ENCODE results near the gene KMT2A. TPM values are rescaled to one million over a fixed set of nuclear protein-coding genes. Genes with fewer than 3 reads are reported as not detected.

KMT2A gene
- total RNA-seq, 1 experiment from 2014 or later: 33.2 TPM

DNA sequence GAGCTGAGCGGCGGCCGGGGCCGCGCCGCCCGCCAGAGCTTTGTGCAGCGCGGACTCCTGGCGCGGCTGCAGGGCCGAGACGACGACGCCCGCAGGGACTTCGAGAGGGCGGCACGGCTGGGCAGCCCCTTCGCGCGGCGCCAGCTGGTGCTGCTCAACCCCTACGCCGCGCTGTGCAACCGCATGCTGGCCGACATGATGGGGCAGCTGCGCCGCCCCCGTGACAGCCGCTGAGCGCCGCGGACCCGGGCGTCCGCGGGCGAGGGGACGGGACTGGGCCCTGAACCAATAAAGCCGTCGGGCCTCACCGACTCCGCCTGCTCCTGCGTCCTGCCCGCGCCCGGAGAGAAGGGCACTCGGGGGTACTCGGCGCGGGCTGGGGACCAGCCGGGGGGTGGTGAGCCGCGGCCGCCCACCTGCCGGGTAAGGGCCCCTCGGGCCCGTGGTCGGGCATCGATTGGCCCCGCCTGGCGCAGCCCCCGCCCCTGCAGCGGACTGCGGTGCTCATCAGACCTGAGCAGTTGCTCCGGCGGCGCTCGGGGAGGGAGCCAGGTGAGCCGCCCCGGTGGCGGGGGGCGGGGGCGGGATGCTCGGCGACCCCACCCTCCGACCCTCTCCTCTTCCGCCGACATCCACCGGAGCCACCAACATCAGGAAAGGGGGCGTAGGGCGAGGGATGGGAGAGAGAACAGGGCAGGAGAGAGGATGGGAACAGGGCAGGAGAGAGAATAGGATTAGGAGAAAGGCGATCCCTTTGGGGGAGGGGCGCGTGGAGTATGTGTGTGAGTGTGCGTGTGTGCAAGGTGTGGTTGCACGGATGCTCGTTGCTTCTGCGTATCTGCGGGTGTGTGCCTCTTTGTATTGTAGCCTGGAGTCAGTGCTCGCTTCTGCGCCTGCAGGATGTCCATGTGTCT lies 94.6 kb downstream of the KMT2A start, which contains the start of gene TMEM25:
TSS of gene TMEM25 (plus strand) at position 510 of the 914 bp plus-strand sequence. CDS start 610 bp downstream, outside the sequence.
- no peaks in the 10 kb centered on the region for H3K9me3 ChIP-seq (replicated peaks)
- H3K4me3 ChIP-seq: peak within 1 kb of the TSS; percentile 79
- peaks cover 14% of the 10 kb centered on the region for H3K4me1 ChIP-seq
- DNase-seq: peak; percentile 67 to 69
- H3K27ac ChIP-seq: peak within 1 kb of the TSS; percentile 87
- no peaks in the 10 kb centered on the region for H3K27me3 ChIP-seq
- H3K36me3 ChIP-seq: no peaks in the 10 kb centered on the region

DNA sequence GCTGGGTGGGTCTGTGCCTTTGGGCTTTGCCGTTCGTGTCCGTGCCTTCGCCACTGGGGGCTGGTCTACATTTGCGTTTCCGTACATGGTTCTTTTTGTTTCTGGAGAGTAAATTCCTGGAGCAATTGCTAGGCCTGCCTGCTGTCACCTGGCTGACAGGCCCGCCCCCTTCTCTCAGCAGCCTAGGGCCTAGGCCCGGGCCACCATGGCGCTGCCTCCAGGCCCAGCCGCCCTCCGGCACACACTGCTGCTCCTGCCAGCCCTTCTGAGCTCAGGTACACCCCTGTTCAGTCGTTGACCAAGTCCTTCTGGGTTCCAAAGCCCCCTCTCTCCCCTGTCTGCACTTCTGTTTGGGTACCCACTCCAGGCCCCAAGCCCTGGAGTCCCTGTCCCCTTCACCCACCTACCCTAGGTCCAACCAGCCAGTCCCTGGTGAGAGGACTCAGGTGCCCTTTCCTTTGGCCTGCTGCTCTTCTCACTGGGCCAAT lies 95.3 kb downstream of the KMT2A start:
- Histone ChIP-seq H3K4me1 (peaks cover 11% of the 10 kb centered on the region), H3K4me3 (peak overlapping the region; percentile 79), H3K36me3 (no peaks in the 10 kb centered on the region), H3K9me3 (replicated peaks) (no peaks in the 10 kb centered on the region), H3K27me3 (no peaks in the 10 kb centered on the region), H3K27ac (no peak overlapping the region)
- DNase-seq: no peak

DNA sequence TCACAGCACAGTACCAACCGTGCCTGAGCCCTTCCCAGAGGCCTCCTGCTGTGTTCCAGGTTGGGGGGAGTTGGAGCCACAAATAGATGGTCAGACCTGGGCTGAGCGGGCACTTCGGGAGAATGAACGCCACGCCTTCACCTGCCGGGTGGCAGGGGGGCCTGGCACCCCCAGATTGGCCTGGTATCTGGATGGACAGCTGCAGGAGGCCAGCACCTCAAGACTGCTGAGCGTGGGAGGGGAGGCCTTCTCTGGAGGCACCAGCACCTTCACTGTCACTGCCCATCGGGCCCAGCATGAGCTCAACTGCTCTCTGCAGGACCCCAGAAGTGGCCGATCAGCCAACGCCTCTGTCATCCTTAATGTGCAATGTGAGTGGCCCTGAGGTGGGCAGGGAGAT lies 95.8 kb downstream of the KMT2A start:
- H3K4me1 ChIP-seq: peaks cover 11% of the 10 kb centered on the region
- no peaks in the 10 kb centered on the region for H3K9me3 ChIP-seq (replicated peaks)
- no peak overlapping the region for H3K4me3 ChIP-seq
- no peak for DNase-seq
- no peaks in the 10 kb centered on the region for H3K36me3 ChIP-seq
- H3K27me3 ChIP-seq: no peaks in the 10 kb centered on the region
- no peak overlapping the region for H3K27ac ChIP-seq

DNA sequence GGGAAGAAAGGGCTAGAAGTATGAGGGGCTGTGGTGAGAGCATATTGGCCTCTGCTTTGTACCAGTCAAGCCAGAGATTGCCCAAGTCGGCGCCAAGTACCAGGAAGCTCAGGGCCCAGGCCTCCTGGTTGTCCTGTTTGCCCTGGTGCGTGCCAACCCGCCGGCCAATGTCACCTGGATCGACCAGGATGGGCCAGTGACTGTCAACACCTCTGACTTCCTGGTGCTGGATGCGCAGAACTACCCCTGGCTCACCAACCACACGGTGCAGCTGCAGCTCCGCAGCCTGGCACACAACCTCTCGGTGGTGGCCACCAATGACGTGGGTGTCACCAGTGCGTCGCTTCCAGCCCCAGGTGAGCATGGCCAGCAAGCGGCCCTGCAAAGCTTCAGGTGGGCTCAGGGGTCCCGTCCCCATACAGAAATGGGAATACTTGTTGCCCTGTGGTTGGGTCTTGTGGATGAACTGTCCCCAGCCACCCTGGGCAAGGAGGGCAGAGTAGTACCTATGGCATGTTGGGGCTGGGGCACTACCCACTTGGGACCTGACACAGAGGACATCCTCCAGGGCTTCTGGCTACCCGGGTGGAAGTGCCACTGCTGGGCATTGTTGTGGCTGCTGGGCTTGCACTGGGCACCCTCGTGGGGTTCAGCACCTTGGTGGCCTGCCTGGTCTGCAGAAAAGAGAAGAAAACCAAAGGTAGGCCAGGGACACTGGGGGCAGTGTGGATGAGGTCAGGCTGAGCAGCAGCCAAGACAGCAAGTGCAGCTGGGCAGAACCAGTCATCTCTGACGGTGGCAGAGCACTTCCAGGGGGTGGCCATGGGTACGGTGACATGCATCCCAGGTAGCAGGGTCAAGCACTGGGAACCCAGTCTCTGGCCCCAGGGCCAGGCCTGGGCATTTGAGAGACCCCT lies 96.8 kb downstream of the KMT2A start:
- peaks cover 11% of the 10 kb centered on the region for H3K4me1 ChIP-seq

DNA sequence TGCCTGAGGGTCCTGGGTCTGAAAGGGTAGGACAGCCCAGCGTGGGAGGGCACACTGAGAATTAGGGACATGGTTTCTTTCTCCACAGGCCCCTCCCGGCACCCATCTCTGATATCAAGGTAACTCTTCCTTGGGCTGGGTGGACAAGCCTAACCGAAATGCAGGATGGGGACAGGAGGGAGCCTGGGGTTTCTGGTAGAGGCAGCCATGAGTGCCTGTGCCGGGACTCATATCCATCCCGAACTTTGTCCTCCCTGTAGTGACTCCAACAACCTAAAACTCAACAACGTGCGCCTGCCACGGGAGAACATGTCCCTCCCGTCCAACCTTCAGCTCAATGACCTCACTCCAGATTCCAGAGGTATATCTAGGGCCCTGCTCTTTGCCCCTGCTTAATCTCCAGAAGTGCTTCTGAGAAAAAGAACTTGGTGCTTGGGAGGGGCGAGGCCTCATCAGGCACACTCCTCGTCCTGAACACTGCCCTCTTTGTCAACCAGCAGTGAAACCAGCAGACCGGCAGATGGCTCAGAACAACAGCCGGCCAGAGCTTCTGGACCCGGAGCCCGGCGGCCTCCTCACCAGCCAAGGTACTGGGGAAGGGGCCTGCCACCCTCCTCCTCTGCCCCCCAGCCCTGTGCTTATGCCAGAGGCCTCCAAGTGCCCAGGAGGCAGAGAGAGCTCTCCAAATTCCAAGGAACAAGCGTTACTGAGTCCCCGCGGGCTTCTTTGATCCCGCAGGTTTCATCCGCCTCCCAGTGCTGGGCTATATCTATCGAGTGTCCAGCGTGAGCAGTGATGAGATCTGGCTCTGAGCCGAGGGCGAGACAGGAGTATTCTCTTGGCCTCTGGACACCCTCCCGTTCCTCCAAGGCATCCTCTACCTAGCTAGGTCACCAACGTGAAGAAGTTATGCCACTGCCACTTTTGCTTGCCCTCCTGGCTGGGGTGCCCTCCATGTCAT lies 97.8 kb downstream of the KMT2A start:
- Histone ChIP-seq H3K9me3 (replicated peaks) (no peaks in the 10 kb centered on the region), H3K36me3 (no peaks in the 10 kb centered on the region), H3K27ac (no peak overlapping the region), H3K4me1 (peaks cover 11% of the 10 kb centered on the region), H3K27me3 (no peaks in the 10 kb centered on the region), H3K4me3 (no peak overlapping the region)
- DNase-seq: no peak

More for the DNA sequence above, 96.8 kb downstream of the KMT2A start:
- H3K36me3 ChIP-seq: no peaks in the 10 kb centered on the region
- no peak overlapping the region for H3K27ac ChIP-seq
- H3K27me3 ChIP-seq: no peaks in the 10 kb centered on the region
- no peak for DNase-seq
- no peak overlapping the region for H3K4me3 ChIP-seq
- no peaks in the 10 kb centered on the region for H3K9me3 ChIP-seq (replicated peaks)

DNA sequence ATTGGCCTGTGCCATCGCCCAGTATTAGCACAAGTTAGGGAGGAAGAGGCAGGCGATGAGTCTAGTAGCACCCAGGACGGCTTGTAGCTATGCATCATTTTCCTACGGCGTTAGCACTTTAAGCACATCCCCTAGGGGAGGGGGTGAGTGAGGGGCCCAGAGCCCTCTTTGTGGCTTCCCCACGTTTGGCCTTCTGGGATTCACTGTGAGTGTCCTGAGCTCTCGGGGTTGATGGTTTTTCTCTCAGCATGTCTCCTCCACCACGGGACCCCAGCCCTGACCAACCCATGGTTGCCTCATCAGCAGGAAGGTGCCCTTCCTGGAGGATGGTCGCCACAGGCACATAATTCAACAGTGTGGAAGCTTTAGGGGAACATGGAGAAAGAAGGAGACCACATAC lies 99.0 kb downstream of the KMT2A start:
- Histone ChIP-seq H3K4me1 (no peaks in the 10 kb centered on the region), H3K4me3 (no peak overlapping the region), H3K27me3 (no peaks in the 10 kb centered on the region), H3K27ac (no peak overlapping the region), H3K36me3 (no peaks in the 10 kb centered on the region), H3K9me3 (replicated peaks) (no peaks in the 10 kb centered on the region)
- no peak for DNase-seq

DNA sequence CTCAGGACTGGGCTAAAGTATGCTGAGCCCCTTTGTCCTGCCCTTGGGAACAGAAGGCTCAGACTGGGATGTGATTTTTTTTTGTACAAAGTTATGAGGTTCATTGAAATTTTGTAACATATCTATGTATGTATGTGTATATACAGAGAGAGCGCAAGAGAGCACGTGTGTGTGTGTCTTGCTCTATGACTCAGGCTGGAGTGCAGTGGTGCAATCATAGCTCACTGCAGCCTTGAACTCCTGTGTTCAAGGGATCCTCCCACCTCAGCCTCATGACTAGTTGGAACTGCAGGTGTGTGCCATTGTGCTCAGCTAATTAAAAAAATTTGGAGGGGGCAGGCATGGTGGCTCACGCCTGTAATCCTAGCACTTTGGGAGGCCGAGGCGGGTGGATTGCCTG lies 100.4 kb downstream of the KMT2A start:
- Histone ChIP-seq H3K4me3 (no peak overlapping the region), H3K27me3 (no peaks in the 10 kb centered on the region), H3K4me1 (no peaks in the 10 kb centered on the region), H3K36me3 (no peaks in the 10 kb centered on the region), H3K9me3 (replicated peaks) (no peaks in the 10 kb centered on the region), H3K27ac (no peak overlapping the region)
- no peak for DNase-seq

DNA sequence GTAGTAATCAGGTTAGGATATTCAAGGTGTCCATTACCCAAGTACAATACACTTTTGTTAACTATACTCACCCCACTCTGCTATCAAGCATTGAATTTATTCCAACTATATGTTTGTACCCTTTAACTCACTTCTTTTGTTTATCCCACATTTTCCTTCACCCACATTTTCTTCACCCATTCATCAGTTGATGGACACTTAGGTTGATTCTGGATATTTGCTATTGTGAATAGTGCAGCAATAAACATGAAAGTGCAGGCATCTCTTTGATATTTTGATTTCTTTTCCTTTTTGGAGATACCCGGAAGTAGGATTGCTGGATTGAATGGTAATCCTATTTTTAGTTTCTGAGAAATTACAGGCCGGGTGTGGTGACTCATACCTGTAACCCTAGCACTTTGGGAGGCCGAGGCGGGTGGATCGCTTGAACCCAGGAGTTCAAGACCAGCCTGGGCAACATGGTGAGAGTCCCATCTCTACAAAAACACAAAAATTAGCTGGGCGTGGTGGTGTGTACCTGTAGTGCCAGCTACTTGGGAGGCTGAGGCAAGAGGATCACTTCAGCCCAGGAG lies 101.2 kb downstream of the KMT2A start:
- no peak overlapping the region for H3K4me3 ChIP-seq
- H3K36me3 ChIP-seq: no peaks in the 10 kb centered on the region
- H3K27me3 ChIP-seq: no peaks in the 10 kb centered on the region
- no peak for DNase-seq
- H3K4me1 ChIP-seq: no peaks in the 10 kb centered on the region
- no peaks in the 10 kb centered on the region for H3K9me3 ChIP-seq (replicated peaks)
- no peak overlapping the region for H3K27ac ChIP-seq

DNA sequence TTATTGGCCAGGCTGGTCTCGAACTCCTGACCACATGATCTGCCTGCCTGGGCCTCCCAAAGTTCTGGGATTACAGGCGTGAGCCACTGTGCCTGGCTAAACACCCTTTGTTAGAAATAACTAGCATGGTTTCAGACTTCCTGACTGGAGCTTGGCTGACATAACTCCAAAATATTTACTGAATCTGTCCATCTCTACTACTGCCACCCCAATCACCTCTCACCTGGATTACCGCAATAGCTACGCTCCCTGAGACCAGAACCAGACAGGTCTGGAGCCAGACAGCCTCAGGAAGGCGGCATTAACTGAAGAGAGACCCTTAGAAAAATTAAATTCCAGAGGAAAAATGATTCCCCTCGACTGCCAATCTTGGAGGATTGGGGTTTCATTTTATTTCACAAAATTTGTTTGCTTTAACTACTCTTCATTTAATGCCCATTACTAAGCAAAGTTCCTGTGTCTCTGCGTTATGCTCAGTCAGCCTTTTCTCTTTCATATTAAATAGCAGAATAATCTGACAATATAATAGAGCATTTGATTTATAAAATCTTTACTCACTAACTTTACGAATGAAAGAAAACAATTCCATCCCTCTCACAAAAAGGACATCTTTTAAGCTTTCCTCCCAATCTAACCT lies 107.8 kb downstream of the KMT2A start:
- Histone ChIP-seq H3K27ac (no peak overlapping the region), H3K36me3 (no peaks in the 10 kb centered on the region), H3K4me3 (no peak overlapping the region), H3K4me1 (no peaks in the 10 kb centered on the region), H3K9me3 (replicated peaks) (no peaks in the 10 kb centered on the region), H3K27me3 (no peaks in the 10 kb centered on the region)
- no peak for DNase-seq

DNA sequence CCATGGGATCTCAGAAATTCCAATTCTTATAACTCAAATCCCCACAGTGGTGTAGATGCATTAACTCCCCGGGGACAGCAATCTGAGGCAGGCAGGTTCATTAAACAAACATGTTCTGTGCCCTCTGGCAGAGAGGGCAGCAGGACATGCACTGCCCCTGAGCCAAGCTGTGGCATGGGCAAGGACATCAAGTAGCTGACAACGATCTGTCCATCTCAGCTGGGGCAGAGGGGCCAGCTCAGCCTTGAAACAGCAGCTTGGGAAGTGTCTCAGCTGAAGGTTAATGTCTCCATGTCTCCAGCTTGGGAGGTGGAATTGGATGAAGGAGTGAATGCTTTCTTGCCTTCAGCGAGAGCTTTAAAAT lies 108.3 kb downstream of the KMT2A start:
- Histone ChIP-seq H3K4me3 (no peak overlapping the region), H3K27me3 (no peaks in the 10 kb centered on the region), H3K27ac (no peak overlapping the region), H3K36me3 (no peaks in the 10 kb centered on the region), H3K4me1 (no peaks in the 10 kb centered on the region), H3K9me3 (replicated peaks) (no peaks in the 10 kb centered on the region)
- DNase-seq: no peak

DNA sequence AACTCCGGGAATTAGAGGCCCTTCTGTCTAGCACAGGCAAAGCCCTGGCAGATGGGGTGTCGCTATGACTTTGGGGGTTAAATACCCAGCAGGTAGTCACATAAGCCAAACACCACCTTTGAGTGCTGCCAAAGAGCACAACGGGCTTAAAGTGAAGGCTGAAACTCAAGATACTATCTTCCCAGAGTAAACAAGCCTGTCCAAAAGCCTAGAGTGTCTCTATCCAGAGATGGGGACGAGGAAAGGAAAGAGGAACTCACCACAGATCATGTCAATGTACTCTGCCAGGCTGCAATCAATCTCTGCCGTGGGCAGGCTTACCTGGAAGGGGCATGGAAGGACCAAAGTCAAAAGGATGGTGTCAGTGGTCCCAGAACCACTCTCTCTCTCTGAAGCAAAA lies 109.2 kb downstream of the KMT2A start:
- no peaks in the 10 kb centered on the region for H3K9me3 ChIP-seq (replicated peaks)

DNA sequence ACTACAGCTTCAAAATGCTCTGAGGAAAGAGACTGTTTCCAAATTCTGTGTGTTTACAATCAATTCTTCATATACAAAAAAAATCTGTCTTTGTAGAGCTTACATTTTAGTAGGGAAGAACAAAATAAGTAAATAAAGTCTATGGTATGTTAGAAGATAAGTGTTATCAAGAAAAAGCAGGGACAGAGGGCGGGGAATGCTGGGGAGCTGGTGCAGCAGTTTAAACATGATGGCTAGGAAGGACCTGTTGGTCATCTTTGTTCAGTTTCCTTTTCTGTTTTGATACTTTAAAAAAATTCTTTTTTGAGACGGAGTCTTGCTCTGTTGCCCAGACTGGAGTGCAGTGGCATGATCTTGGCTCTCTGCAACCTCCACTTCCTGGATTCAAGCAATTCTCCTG lies 110.8 kb downstream of the KMT2A start:
- Histone ChIP-seq H3K4me3 (no peak overlapping the region), H3K27me3 (no peaks in the 10 kb centered on the region), H3K4me1 (no peaks in the 10 kb centered on the region), H3K9me3 (replicated peaks) (no peaks in the 10 kb centered on the region), H3K27ac (no peak overlapping the region), H3K36me3 (no peaks in the 10 kb centered on the region)
- no peak for DNase-seq

More for the DNA sequence above, 109.2 kb downstream of the KMT2A start:
- H3K4me3 ChIP-seq: no peak overlapping the region
- no peaks in the 10 kb centered on the region for H3K36me3 ChIP-seq
- no peaks in the 10 kb centered on the region for H3K27me3 ChIP-seq
- DNase-seq: no peak
- H3K27ac ChIP-seq: no peak overlapping the region
- no peaks in the 10 kb centered on the region for H3K4me1 ChIP-seq

DNA sequence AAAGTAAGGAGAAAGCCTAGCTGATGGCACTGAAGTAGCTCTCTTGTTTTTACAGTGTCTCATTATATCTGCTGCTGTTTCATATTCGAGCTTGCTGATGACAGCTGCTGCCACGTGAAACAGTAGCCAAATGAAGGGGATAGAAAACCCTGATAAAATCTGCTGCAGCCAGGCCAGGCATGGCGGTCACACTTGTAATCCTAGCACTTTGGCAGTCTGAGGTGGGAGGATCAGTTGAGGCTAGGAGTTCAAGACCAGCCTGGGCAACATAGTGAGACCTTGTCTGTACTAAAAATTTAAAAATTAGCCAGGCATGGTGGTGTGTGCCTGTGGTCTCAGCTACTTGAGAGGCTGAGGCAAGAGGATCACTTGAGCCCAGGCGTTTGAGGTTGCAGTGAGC lies 116.0 kb downstream of the KMT2A start:
- no peak for DNase-seq
- Histone ChIP-seq H3K9me3 (replicated peaks) (no peaks in the 10 kb centered on the region), H3K4me3 (no peak overlapping the region), H3K27ac (no peak overlapping the region), H3K36me3 (no peaks in the 10 kb centered on the region), H3K4me1 (no peaks in the 10 kb centered on the region), H3K27me3 (no peaks in the 10 kb centered on the region)

Measured in SJCRH30 (cell line).